IMR-90 (cell line): Measurements from ENCODE around the gene CLPTM1. TPM values are rescaled to one million over a fixed set of nuclear protein-coding genes. Genes with fewer than 3 reads are reported as not detected.

Experiments
- ATAC-seq: fragments of 200-7000 bp; cut with Tn5 transposase; 2 replicates; pipeline ENCODE4 v1.9.1; 2020; ENCODE audit warnings: low read depth, mild to moderate bottlenecking, moderate library complexity
- BruUV-seq: library from RNA; stranded (reverse); fragments of 400-500 nt; replicated peaks from 2 replicates; lab custom pipeline; 2021; lab: Mats Ljungman, UMichigan
- CTCF ChIA-PET: fragments of 300-600 bp; formaldehyde crosslinking; extraction: SDS; loops from one replicate; lab custom pipeline; 2021; ENCODE audit warnings: antibody characterized with exemption; lab: Yijun Ruan, JAX
- POLR2A ChIA-PET: fragments of 300-600 bp; sonication (Branson Sonifier 250); formaldehyde crosslinking; loops from one replicate; lab custom pipeline; 2022; ENCODE audit warnings: antibody characterized with exemption; ENCODE audit not compliant: unreplicated experiment; lab: Charles Lee
- DNase-seq: peaks from one replicate; pipeline ENCODE4 v3.0.0; 2013
- H2AFZ ChIP-seq: replicated peaks from 2 replicates; pipeline ENCODE3; 2013; ENCODE audit warnings: low read length, mild to moderate bottlenecking; ENCODE audit not compliant: poor library complexity
- H2AK5ac ChIP-seq: 2 replicates; pipeline ENCODE4 v1.6.1; 2013; ENCODE audit warnings: low read depth, low read length, inconsistent platforms
- H2AK9ac ChIP-seq: replicated peaks from 2 replicates; pipeline ENCODE3; 2013; ENCODE audit warnings: mild to moderate bottlenecking, low read depth, low read length, moderate library complexity; ENCODE audit not compliant: poor library complexity
- H2BK120ac ChIP-seq: 2 replicates; pipeline ENCODE4 v1.6.1; 2013; ENCODE audit warnings: low read depth, low read length, inconsistent platforms
- H2BK15ac ChIP-seq: 3 replicates; pipeline ENCODE4 v1.6.1; 2013; ENCODE audit warnings: low read depth, low read length, inconsistent platforms
- H2BK20ac ChIP-seq: 2 replicates; pipeline ENCODE4 v1.6.1; 2013; ENCODE audit warnings: low read depth, mild to moderate bottlenecking, inconsistent platforms, low read length, moderate library complexity
- H2BK5ac ChIP-seq: 2 replicates; pipeline ENCODE4 v1.6.1; 2013; ENCODE audit warnings: mild to moderate bottlenecking, low read depth, low read length, inconsistent platforms; ENCODE audit not compliant: poor library complexity, severe bottlenecking
- H3K14ac ChIP-seq: replicated peaks from 2 replicates; pipeline ENCODE4 v1.6.1; 2013; ENCODE audit warnings: low read depth, low read length, inconsistent platforms
- H3K18ac ChIP-seq: 2 replicates; pipeline ENCODE4 v1.6.1; 2013; ENCODE audit warnings: low read depth, low read length, control low read depth
- H3K23ac ChIP-seq: 2 replicates; pipeline ENCODE4 v1.6.1; 2013; ENCODE audit warnings: low read depth, low read length, inconsistent platforms
- H3K27ac ChIP-seq: 2 replicates; pipeline ENCODE4 v1.5.1; 2013; ENCODE audit warnings: mild to moderate bottlenecking, control low read depth, low read length; ENCODE audit not compliant: insufficient read depth
- H3K27me3 ChIP-seq: 2 replicates; pipeline ENCODE4 v1.6.1; 2013; ENCODE audit warnings: low read length; ENCODE audit not compliant: control insufficient read depth, insufficient read depth
- H3K36me3 ChIP-seq: 2 replicates; pipeline ENCODE4 v1.6.1; 2013; ENCODE audit warnings: low read length, mixed read lengths; ENCODE audit not compliant: control insufficient read depth, insufficient read depth
- H3K4ac ChIP-seq: 2 replicates; pipeline ENCODE4 v1.6.1; 2013; ENCODE audit warnings: low read depth, low read length, inconsistent platforms
- H3K4me1 ChIP-seq: 2 replicates; pipeline ENCODE4 v1.6.1; 2013; ENCODE audit warnings: low read length, mixed read lengths; ENCODE audit not compliant: control insufficient read depth, insufficient read depth
- H3K4me2 ChIP-seq: 2 replicates; pipeline ENCODE4 v1.6.1; 2013; ENCODE audit warnings: low read depth, mild to moderate bottlenecking, control low read depth, low read length, moderate library complexity
- H3K4me3 ChIP-seq: 2 replicates; pipeline ENCODE4 v1.5.1; 2013; ENCODE audit warnings: low read depth, mild to moderate bottlenecking, control low read depth, low read length, moderate library complexity; ENCODE audit not compliant: insufficient read depth
- H3K56ac ChIP-seq: 2 replicates; pipeline ENCODE4 v1.6.1; 2013; ENCODE audit warnings: low read length, inconsistent platforms; ENCODE audit not compliant: insufficient read depth; ENCODE audit errors: extremely low read depth
- H3K79me1 ChIP-seq, 2 experiments: 2 replicates each; pipeline ENCODE4 v1.6.1; 2013; ENCODE audit warnings: low read length in 2 of 2, inconsistent platforms in 1 of 2, low read depth in 1 of 2
- H3K9ac ChIP-seq: 2 replicates; pipeline ENCODE4 v1.6.1; 2013; ENCODE audit warnings: low read depth, low read length, control low read depth
- H3K9me1 ChIP-seq: 2 replicates; pipeline ENCODE4 v1.6.1; 2013; ENCODE audit warnings: low read length, inconsistent platforms; ENCODE audit not compliant: insufficient read depth
- H3K9me3 ChIP-seq: 2 replicates; pipeline ENCODE4 v1.6.1; 2013; ENCODE audit warnings: low read length; ENCODE audit not compliant: control insufficient read depth, insufficient read depth
- H4K20me1 ChIP-seq: 2 replicates; pipeline ENCODE4 v1.6.1; 2013; ENCODE audit warnings: low read length, inconsistent platforms; ENCODE audit not compliant: insufficient read depth
- H4K5ac ChIP-seq: 2 replicates; pipeline ENCODE4 v1.6.1; 2013; ENCODE audit warnings: mild to moderate bottlenecking, low read depth, low read length, control low read depth
- H4K8ac ChIP-seq, 2 experiments: 2 replicates each; pipeline ENCODE4 v1.6.1; 2013; ENCODE audit warnings: low read depth in 2 of 2, low read length in 2 of 2, control low read depth in 1 of 2, inconsistent platforms in 1 of 2
- H4K91ac ChIP-seq: 2 replicates; pipeline ENCODE4 v1.6.1; 2013; ENCODE audit warnings: low read depth, low read length, inconsistent platforms; ENCODE audit not compliant: insufficient read depth
- CTCF ChIP-seq: conservative IDR thresholded peaks from 2 replicates; pipeline ENCODE4 v1.5.1; 2012; ENCODE audit warnings: mild to moderate bottlenecking, low read depth, low read length, improper control_type of control experiment
- FOS ChIP-seq: fragments of 150-350 bp; IDR thresholded peaks from 2 replicates; pipeline ENCODE4 v1.6.1; 2016; ENCODE audit warnings: low read depth, low read length
- MXI1 ChIP-seq: IDR thresholded peaks from 2 replicates; pipeline ENCODE4 v1.6.1; 2012; ENCODE audit warnings: low read depth, mild to moderate bottlenecking, low read length, moderate library complexity, borderline replicate concordance
- NFE2L2 ChIP-seq: fragments of 150-350 bp; IDR thresholded peaks from 2 replicates; pipeline ENCODE4 v1.6.1; 2016; ENCODE audit warnings: low read depth, mild to moderate bottlenecking, low read length
- POLR2A ChIP-seq: IDR thresholded peaks from 2 replicates; pipeline ENCODE4 v1.6.1; 2012; ENCODE audit warnings: mild to moderate bottlenecking, low read depth, low read length
- RCOR1 ChIP-seq: IDR thresholded peaks from 2 replicates; pipeline ENCODE4 v1.6.1; 2012; ENCODE audit warnings: mild to moderate bottlenecking, low read length, improper control_type of control experiment; ENCODE audit not compliant: insufficient replicate concordance
- WGBS, 2 experiments: methylation state at CpG; one replicate each; pipeline versions ENCODE4 v1.1.5 to v1.1.7; 2013; ENCODE audit warnings: missing lambda C conversion rate in 2 of 2; ENCODE audit not compliant: insufficient read length in 1 of 2; ENCODE audit errors: extremely low coverage in 2 of 2; 5-methylcytosine and 5-hydroxymethylcytosine counted together
- dilution Hi-C: fragments of 300-500 bp; cut with HindIII; formaldehyde crosslinking; loops from one replicate; pipeline ENCODE4 v1.14.3; 2018; ENCODE audit warnings: low sequenced_read_pairs; ENCODE audit not compliant: unreplicated experiment
- in situ Hi-C: fragments of 300-500 bp; cut with MboI; formaldehyde crosslinking; loops from 3 replicates; pipeline ENCODE4 v1.14.3; 2019; ENCODE audit warnings: low sequenced_read_pairs, inconsistent platforms, mixed read lengths
- intact Hi-C: fragments of 100-400 bp; cut with micrococcal nuclease; formaldehyde crosslinking; loops from 2 replicates; pipeline ENCODE4 v1.10.0; 2022
- polyA plus RNA-seq, 3 experiments: library from polyadenylated mRNA; depleted of rRNA; stranded (reverse); fragments of >200 nt; gene quantifications; 2 replicates each; pipeline ENCODE4 v1.2.3, GENCODE V29; 2012; ENCODE audit warnings: low replicate concordance in 1 of 3
- total RNA-seq: library from RNA; depleted of rRNA; stranded (reverse); fragments of >200 nt; gene quantifications from 2 replicates; pipeline ENCODE4 v1.2.3, GENCODE V29; 2012

The CLPTM1 gene
- total and polyA plus RNA-seq, 2 of the 4 experiments (the other 2 are of a cell fraction): 23.8 to 88.8 TPM

GRCh38 chr19:44968670-44969069, 13.5 kb downstream of the CLPTM1 start:
- H2BK120ac ChIP-seq: no peak overlapping the region
- H3K4me1 ChIP-seq: no peaks in the 10 kb centered on the region
- H3K9me3 ChIP-seq: no peaks in the 10 kb centered on the region
- in situ Hi-C loops: no loop called here
- DNase-seq (no peak), ATAC-seq (no peak)
- no peak overlapping the region for H4K8ac ChIP-seq
- TF ChIP-seq MXI1 (no peak), CTCF (no peak), NFE2L2 (no peak), RCOR1 (no peak), POLR2A (no peak), FOS (no peak)
- no peaks in the 10 kb centered on the region for H3K9me1 ChIP-seq
- 100% methylated on average over 4 of the region's 4 CpGs; no CpG with 5 or more reads in 1 of the 2 experiments for WGBS, 2 experiments
- no peak overlapping the region for H3K23ac ChIP-seq
- H3K27me3 ChIP-seq: no peaks in the 10 kb centered on the region
- H2AK9ac ChIP-seq: no peak overlapping the region
- H3K4ac ChIP-seq: no peak overlapping the region
- H4K91ac ChIP-seq: no peak overlapping the region
- H2AK5ac ChIP-seq: no peak overlapping the region
- intact Hi-C loops: no loop called here
- H3K36me3 ChIP-seq: peaks cover 34% of the 10 kb centered on the region
- no peak overlapping the region for H3K4me2 ChIP-seq
- peaks cover 16% of the 10 kb centered on the region for H4K20me1 ChIP-seq
- no peak overlapping the region for H3K56ac ChIP-seq
- no peak overlapping the region for H3K9ac ChIP-seq
- H2AFZ ChIP-seq: no peak overlapping the region
- no peak overlapping the region for H2BK20ac ChIP-seq
- no peak overlapping the region for H3K18ac ChIP-seq
- ChIA-PET CTCF (no interaction called here), POLR2A (no interaction called here)
- no peak overlapping the region for H2BK15ac ChIP-seq
- no peak overlapping the region for H3K27ac ChIP-seq
- peaks cover 12 to 38% of the 10 kb centered on the region in 2 experiments for H3K79me1 ChIP-seq
- no peak overlapping the region for H2BK5ac ChIP-seq
- H4K5ac ChIP-seq: no peak overlapping the region
- no peak overlapping the region for H3K14ac ChIP-seq
- no peak overlapping the region for H3K4me3 ChIP-seq
- BruUV-seq: no TSS peak
- dilution Hi-C loops: no loop called here
